GM23338 (cell line): ENCODE measurements around the gene ARHGAP28. TPM values are rescaled to one million over a fixed set of nuclear protein-coding genes. Genes with fewer than 3 reads are reported as not detected.

Experiments used
- POLR2AphosphoS5 ChIP-seq: IDR thresholded peaks from 2 replicates; pipeline ENCODE4 v1.6.1; 2016; ENCODE audit warnings: antibody characterized with exemption, low read depth
- ZNF114 ChIP-seq: fragments of 250-450 bp; sonication (Bioruptor Pico); IDR thresholded peaks from 2 replicates; pipeline ENCODE4 v1.5.0; 2020; ENCODE audit warnings: mild to moderate bottlenecking, moderate library complexity
- ZNF331 ChIP-seq: fragments of 250-450 bp; sonication (Bioruptor Pico); IDR thresholded peaks from 2 replicates; pipeline ENCODE4 v1.5.0; 2020; ENCODE audit warnings: low read depth, mild to moderate bottlenecking, moderate library complexity
- polyA plus RNA-seq: library from polyadenylated mRNA; unstranded; fragments of >200 nt; fragmentation: Nextera tagmentation; extraction: Ambion mirVana; gene quantifications from 2 replicates; pipeline ENCODE4 v1.2.1, GENCODE V29; 2016
- total RNA-seq: library from RNA; depleted of rRNA; stranded (reverse); fragments of >200 nt; shearing (Covaris generic); gene quantifications from 2 replicates; pipeline ENCODE4 v1.2.3, GENCODE V29; 2014
- TF ChIP-seq, protein P1 (sequence below): fragments of 250-450 bp; sonication (Bioruptor Pico); IDR thresholded peaks from 2 replicates; pipeline ENCODE4 v1.5.0; 2020; ENCODE audit warnings: mild to moderate bottlenecking, moderate library complexity
- TF ChIP-seq, protein P2 (sequence below): IDR thresholded peaks from 2 replicates; pipeline ENCODE4 v1.6.1; 2016; ENCODE audit warnings: antibody characterized with exemption
- TF ChIP-seq, protein P3 (sequence below), 2 experiments: fragments of 200-600 bp in 1 of 2; sonication (generic) in 1 of 2; conservative IDR thresholded peaks; 2 replicates each; pipeline versions ENCODE4 v1.5.1 to v1.6.1; 2016 to 2017; ENCODE audit warnings: antibody characterized with exemption in 2 of 2, low read depth in 2 of 2, mild to moderate bottlenecking in 2 of 2, moderate library complexity in 1 of 2

The ARHGAP28 gene
- total and polyA plus RNA-seq, 2 experiments from 2014 or later, result 2.8 to 9.6 TPM

DNA sequence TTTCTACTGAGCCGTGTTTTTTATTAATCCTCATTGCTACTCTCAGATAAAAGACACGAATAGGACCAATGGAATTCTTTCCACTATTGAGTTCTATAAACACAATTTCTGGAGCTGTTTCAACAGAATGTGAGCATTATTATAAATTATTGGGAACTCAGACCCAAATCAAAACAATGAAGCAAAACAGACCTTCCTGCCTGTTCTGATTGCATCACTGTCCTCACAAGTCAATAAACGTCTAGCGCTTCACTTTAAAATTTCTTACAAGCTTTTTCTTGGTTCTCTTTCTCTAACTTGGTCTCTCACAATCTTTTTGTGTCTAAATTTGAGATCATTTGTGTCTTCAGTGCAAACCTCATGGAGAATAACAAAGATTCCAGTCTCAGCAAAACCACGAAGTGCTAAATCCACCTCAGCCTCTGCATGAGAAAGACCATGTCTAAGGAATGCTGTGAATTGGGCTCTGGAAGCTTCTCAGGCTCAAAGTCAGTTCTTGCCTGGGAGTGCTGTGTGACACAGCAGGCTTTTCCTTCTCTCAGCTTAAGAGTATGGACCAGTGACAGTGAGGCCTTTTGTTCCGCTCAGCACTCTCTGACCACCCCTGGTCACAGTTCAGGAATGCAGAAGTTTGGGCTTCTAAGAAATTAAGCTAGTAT is 22.8 kb downstream of the ARHGAP28 start (continued):
- TF ChIP-seq, protein P1, sequence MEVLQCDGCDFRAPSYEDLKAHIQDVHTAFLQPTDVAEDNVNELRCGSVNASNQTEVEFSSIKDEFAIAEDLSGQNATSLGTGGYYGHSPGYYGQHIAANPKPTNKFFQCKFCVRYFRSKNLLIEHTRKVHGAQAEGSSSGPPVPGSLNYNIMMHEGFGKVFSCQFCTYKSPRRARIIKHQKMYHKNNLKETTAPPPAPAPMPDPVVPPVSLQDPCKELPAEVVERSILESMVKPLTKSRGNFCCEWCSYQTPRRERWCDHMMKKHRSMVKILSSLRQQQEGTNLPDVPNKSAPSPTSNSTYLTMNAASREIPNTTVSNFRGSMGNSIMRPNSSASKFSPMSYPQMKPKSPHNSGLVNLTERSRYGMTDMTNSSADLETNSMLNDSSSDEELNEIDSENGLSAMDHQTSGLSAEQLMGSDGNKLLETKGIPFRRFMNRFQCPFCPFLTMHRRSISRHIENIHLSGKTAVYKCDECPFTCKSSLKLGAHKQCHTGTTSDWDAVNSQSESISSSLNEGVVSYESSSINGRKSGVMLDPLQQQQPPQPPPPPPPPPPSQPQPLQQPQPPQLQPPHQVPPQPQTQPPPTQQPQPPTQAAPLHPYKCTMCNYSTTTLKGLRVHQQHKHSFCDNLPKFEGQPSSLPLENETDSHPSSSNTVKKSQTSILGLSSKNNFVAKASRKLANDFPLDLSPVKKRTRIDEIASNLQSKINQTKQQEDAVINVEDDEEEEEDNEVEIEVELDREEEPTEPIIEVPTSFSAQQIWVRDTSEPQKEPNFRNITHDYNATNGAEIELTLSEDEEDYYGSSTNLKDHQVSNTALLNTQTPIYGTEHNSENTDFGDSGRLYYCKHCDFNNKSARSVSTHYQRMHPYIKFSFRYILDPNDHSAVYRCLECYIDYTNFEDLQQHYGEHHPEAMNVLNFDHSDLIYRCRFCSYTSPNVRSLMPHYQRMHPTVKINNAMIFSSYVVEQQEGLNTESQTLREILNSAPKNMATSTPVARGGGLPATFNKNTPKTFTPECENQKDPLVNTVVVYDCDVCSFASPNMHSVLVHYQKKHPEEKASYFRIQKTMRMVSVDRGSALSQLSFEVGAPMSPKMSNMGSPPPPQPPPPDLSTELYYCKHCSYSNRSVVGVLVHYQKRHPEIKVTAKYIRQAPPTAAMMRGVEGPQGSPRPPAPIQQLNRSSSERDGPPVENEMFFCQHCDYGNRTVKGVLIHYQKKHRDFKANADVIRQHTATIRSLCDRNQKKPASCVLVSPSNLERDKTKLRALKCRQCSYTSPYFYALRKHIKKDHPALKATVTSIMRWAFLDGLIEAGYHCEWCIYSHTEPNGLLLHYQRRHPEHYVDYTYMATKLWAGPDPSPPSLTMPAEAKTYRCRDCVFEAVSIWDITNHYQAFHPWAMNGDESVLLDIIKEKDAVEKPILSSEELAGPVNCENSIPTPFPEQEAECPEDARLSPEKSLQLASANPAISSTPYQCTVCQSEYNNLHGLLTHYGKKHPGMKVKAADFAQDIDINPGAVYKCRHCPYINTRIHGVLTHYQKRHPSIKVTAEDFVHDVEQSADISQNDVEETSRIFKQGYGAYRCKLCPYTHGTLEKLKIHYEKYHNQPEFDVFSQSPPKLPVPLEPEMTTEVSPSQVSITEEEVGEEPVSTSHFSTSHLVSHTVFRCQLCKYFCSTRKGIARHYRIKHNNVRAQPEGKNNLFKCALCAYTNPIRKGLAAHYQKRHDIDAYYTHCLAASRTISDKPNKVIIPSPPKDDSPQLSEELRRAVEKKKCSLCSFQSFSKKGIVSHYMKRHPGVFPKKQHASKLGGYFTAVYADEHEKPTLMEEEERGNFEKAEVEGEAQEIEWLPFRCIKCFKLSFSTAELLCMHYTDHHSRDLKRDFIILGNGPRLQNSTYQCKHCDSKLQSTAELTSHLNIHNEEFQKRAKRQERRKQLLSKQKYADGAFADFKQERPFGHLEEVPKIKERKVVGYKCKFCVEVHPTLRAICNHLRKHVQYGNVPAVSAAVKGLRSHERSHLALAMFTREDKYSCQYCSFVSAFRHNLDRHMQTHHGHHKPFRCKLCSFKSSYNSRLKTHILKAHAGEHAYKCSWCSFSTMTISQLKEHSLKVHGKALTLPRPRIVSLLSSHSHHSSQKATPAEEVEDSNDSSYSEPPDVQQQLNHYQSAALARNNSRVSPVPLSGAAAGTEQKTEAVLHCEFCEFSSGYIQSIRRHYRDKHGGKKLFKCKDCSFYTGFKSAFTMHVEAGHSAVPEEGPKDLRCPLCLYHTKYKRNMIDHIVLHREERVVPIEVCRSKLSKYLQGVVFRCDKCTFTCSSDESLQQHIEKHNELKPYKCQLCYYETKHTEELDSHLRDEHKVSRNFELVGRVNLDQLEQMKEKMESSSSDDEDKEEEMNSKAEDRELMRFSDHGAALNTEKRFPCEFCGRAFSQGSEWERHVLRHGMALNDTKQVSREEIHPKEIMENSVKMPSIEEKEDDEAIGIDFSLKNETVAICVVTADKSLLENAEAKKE (CRISPR knock-in tag), result peak; percentile 100
- peak; percentile 42; the same call in 1 of the 2 replicates for TF ChIP-seq ZNF114 (CRISPR knock-in tag)
- TF ChIP-seq, protein P2, sequence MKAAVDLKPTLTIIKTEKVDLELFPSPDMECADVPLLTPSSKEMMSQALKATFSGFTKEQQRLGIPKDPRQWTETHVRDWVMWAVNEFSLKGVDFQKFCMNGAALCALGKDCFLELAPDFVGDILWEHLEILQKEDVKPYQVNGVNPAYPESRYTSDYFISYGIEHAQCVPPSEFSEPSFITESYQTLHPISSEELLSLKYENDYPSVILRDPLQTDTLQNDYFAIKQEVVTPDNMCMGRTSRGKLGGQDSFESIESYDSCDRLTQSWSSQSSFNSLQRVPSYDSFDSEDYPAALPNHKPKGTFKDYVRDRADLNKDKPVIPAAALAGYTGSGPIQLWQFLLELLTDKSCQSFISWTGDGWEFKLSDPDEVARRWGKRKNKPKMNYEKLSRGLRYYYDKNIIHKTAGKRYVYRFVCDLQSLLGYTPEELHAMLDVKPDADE, result peak; percentile 50; the same call in 1 of the 2 replicates
- no peak for TF ChIP-seq ZNF331
- TF ChIP-seq, protein P3, sequence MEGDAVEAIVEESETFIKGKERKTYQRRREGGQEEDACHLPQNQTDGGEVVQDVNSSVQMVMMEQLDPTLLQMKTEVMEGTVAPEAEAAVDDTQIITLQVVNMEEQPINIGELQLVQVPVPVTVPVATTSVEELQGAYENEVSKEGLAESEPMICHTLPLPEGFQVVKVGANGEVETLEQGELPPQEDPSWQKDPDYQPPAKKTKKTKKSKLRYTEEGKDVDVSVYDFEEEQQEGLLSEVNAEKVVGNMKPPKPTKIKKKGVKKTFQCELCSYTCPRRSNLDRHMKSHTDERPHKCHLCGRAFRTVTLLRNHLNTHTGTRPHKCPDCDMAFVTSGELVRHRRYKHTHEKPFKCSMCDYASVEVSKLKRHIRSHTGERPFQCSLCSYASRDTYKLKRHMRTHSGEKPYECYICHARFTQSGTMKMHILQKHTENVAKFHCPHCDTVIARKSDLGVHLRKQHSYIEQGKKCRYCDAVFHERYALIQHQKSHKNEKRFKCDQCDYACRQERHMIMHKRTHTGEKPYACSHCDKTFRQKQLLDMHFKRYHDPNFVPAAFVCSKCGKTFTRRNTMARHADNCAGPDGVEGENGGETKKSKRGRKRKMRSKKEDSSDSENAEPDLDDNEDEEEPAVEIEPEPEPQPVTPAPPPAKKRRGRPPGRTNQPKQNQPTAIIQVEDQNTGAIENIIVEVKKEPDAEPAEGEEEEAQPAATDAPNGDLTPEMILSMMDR (conservative IDR thresholded peaks at IDR 0.05; ENCODE audit: low read depth in 2 of 2), result no peak
- 0 out of 2 replicates have a peak, but pooled peaks have one; percentile 34 for TF ChIP-seq POLR2AphosphoS5
